RPMI8226 (cell line): Measurements from ENCODE around the gene PSTK.
A peak's percentile ranks its signal among the peaks of the same experiment; 100 is the strongest.

Source experiments
- DNase-seq: peaks from one replicate; pipeline ENCODE4 v3.0.0-alpha.2; 2015

Gene PSTK

GRCh38 chr10:122993797-122994336 lies 13.7 kb downstream of the PSTK start:
- no peak for DNase-seq

- DNase-seq = no peak
Measured at GRCh38 chr10:122995936-122996335, 15.7 kb downstream of the PSTK start.

- DNase-seq = no peak
Measured at GRCh38 chr10:122997864-122998263, 17.7 kb downstream of the PSTK start.

- DNase-seq = no peak
Measured at GRCh38 chr10:122998360-122998917, 18.2 kb downstream of the PSTK start.

- no peak for DNase-seq
Measured at GRCh38 chr10:122998934-122999333, 18.7 kb downstream of the PSTK start.

GRCh38 chr10:122999347-122999746 lies 19.1 kb downstream of the PSTK start:
- DNase-seq = no peak

- no peak for DNase-seq
Measured at GRCh38 chr10:123000155-123000554, 20.0 kb downstream of the PSTK start.

GRCh38 chr10:123001370-123001769 lies 21.2 kb downstream of the PSTK start:
- DNase-seq = no peak

GRCh38 chr10:123004298-123004697 lies 24.1 kb downstream of the PSTK start:
- DNase-seq = no peak

- DNase-seq = peak; percentile 61
Measured at GRCh38 chr10:123007558-123008354, 27.6 kb downstream of the PSTK start.

GRCh38 chr10:123008355-123009104 lies 28.3 kb downstream of the PSTK start, which contains the start of the genes ACADSB and IKZF5:
TSS of gene ACADSB (plus strand) at chr10:123009006. CDS start at chr10:123009030, 24 bp downstream.
TSS of gene IKZF5 (minus strand) at chr10:123008795. CDS start at chr10:122998625, 10,170 bp downstream.
- DNase-seq = peak; percentile 95

GRCh38 chr10:123009105-123009820 lies 29.1 kb downstream of the PSTK start:
- peak; percentile 7 for DNase-seq

GRCh38 chr10:123011987-123012386 lies 31.8 kb downstream of the PSTK start:
- DNase-seq = no peak

GRCh38 chr10:123013456-123014419 lies 33.5 kb downstream of the PSTK start:
- no peak for DNase-seq

- DNase-seq = no peak
Measured at GRCh38 chr10:123014772-123015171, 34.6 kb downstream of the PSTK start.

GRCh38 chr10:123016228-123016627 lies 36.0 kb downstream of the PSTK start:
- DNase-seq = no peak

GRCh38 chr10:123017421-123018165 lies 37.4 kb downstream of the PSTK start:
- DNase-seq = no peak

GRCh38 chr10:123018531-123018930 lies 38.3 kb downstream of the PSTK start:
- no peak for DNase-seq

- DNase-seq = no peak
Measured at GRCh38 chr10:123019264-123019663, 39.1 kb downstream of the PSTK start.

- DNase-seq = no peak
Measured at GRCh38 chr10:123019941-123020703, 39.9 kb downstream of the PSTK start.
